Measurements from ENCODE around the gene CSGALNACT2. TPM values are rescaled to one million over a fixed set of nuclear protein-coding genes. Genes with fewer than 3 reads are reported as not detected.

CSGALNACT2 gene
- total RNA-seq, 2 donors from 2014 or later = 35.9 to 45.1 TPM

DNA sequence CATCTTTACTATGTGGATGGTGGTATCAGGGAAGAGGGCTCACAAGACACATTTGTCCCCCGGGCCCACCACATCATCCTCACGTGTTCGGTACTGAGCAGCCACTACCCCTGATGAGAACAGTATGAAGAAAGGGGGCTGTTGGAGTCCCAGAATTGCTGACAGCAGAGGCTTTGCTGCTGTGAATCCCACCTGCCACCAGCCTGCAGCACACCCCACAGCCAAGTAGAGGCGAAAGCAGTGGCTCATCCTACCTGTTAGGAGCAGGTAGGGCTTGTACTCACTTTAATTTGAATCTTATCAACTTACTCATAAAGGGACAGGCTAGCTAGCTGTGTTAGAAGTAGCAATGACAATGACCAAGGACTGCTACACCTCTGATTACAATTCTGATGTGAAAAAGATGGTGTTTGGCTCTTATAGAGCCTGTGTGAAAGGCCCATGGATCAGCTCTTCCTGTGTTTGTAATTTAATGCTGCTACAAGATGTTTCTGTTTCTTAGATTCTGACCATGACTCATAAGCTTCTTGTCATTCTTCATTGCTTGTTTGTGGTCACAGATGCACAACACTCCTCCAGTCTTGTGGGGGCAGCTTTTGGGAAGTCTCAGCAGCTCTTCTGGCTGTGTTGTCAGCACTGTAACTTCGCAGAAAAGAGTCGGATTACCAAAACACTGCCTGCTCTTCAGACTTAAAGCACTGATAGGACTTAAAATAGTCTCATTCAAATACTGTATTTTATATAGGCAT lies 9.1 kb upstream of the CSGALNACT2 start:
- no peak overlapping the region for H3K27ac ChIP-seq
- no peaks in the 10 kb centered on the region for H3K9me3 ChIP-seq
- no peak overlapping the region for H3K4me3 ChIP-seq
- no peaks in the 10 kb centered on the region for H3K4me1 ChIP-seq (ENCODE audit: control insufficient read depth in 1 of 2, low read depth in 2 of 2)
- no peak for DNase-seq (ENCODE audit: low spot score)
- no peaks in the 10 kb centered on the region for H3K36me3 ChIP-seq
- H3K27me3 ChIP-seq (replicated peaks; ENCODE audit: insufficient read depth) = no peaks in the 10 kb centered on the region
- TF ChIP-seq, protein P1, sequence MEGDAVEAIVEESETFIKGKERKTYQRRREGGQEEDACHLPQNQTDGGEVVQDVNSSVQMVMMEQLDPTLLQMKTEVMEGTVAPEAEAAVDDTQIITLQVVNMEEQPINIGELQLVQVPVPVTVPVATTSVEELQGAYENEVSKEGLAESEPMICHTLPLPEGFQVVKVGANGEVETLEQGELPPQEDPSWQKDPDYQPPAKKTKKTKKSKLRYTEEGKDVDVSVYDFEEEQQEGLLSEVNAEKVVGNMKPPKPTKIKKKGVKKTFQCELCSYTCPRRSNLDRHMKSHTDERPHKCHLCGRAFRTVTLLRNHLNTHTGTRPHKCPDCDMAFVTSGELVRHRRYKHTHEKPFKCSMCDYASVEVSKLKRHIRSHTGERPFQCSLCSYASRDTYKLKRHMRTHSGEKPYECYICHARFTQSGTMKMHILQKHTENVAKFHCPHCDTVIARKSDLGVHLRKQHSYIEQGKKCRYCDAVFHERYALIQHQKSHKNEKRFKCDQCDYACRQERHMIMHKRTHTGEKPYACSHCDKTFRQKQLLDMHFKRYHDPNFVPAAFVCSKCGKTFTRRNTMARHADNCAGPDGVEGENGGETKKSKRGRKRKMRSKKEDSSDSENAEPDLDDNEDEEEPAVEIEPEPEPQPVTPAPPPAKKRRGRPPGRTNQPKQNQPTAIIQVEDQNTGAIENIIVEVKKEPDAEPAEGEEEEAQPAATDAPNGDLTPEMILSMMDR (IDR thresholded peaks at IDR 0.05) = no peak
- no peak for ATAC-seq (ENCODE audit: insufficient number of reproducible peaks, low FRiP score, low read depth)

DNA sequence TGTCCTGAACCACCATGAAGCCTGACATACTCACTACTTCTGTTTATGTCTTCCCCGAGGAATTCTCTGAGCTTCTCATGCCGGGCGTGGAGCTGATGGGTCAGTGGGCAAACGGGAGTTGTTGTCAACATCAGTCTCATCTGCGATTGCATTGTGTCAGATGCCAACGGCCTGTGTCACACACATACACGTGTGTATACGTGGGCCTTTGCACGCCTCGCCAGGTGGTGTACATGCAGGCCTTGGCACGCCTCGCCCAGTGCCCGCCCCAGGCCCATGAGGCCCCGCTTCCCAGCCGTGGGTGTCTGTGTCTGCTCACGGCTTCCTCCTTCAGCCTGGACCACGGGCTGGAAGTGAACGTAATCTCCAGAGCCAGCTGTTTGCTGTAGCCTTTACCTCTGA lies 7.5 kb upstream of the CSGALNACT2 start:
- H3K27me3 ChIP-seq (replicated peaks; ENCODE audit: insufficient read depth) = no peaks in the 10 kb centered on the region
- TF ChIP-seq, protein P1 (IDR thresholded peaks at IDR 0.05) = no peak
- ATAC-seq (ENCODE audit: insufficient number of reproducible peaks, low FRiP score, low read depth) = no peak
- no peaks in the 10 kb centered on the region for H3K4me1 ChIP-seq (ENCODE audit: control insufficient read depth in 1 of 2, low read depth in 2 of 2)
- H3K27ac ChIP-seq = no peak overlapping the region
- no peaks in the 10 kb centered on the region for H3K9me3 ChIP-seq
- H3K4me3 ChIP-seq = no peak overlapping the region
- no peaks in the 10 kb centered on the region for H3K36me3 ChIP-seq
- no peak for DNase-seq (ENCODE audit: low spot score)

DNA sequence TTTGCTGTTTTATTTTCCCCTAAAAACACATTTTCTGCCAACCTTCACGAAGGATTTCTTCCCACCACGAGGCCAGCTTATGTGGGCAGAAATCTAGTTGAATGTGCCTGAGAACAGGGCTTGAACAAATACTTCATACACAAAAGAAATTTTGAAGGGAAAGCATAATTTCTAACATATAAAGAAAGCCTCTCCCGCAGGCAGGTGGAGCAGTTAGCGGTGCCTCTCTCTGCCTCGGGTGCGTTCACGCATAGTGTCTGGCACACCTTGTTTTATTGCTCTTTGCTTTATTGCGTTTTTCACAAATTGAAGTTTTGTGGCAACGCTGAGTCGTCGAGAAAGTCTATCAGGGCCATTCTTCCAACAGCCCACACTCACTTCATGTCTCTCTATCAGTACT lies 7.0 kb upstream of the CSGALNACT2 start:
- DNase-seq (ENCODE audit: low spot score) (no peak), ATAC-seq (ENCODE audit: insufficient number of reproducible peaks, low FRiP score, low read depth) (no peak)
- H3K4me1 ChIP-seq (ENCODE audit: control insufficient read depth in 1 of 2, low read depth in 2 of 2) = peaks cover 0 to 2% of the 10 kb centered on the region in 2 donors
- H3K4me3 ChIP-seq = no peak overlapping the region
- no peaks in the 10 kb centered on the region for H3K9me3 ChIP-seq
- H3K27me3 ChIP-seq (replicated peaks; ENCODE audit: insufficient read depth) = no peaks in the 10 kb centered on the region
- no peaks in the 10 kb centered on the region for H3K36me3 ChIP-seq
- H3K27ac ChIP-seq = no peak overlapping the region
- TF ChIP-seq, protein P1 (IDR thresholded peaks at IDR 0.05) = no peak

DNA sequence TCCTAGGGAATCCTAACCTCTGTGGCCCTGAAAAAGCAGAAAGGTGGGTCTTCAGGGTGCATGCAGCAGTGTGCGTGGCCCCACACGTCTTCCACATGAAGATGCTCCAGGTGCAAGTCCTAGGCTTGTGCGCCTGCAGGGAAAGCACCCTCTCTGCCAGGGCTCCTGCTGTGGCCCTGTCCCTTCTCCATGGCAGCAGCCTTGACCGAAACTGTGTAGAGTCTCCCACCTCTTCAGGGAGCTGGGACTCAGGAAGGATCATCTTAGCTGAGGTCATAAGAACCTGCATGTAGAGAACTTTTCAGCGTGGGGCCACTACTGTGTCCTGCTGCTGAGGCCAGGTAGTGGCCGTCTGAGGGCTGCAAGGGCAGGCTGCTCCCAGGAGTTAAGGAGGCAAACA lies 6.3 kb upstream of the CSGALNACT2 start:
- Histone ChIP-seq H3K27me3 (replicated peaks; ENCODE audit: insufficient read depth) (no peaks in the 10 kb centered on the region), H3K9me3 (no peaks in the 10 kb centered on the region), H3K36me3 (no peaks in the 10 kb centered on the region), H3K27ac (no peak overlapping the region), H3K4me1 (ENCODE audit: control insufficient read depth in 1 of 2, low read depth in 2 of 2) (peaks cover 0 to 8% of the 10 kb centered on the region in 2 donors), H3K4me3 (no peak overlapping the region)
- TF ChIP-seq, protein P1 (IDR thresholded peaks at IDR 0.05) = no peak
- ATAC-seq (ENCODE audit: insufficient number of reproducible peaks, low FRiP score, low read depth) (no peak), DNase-seq (ENCODE audit: low spot score) (no peak)

DNA sequence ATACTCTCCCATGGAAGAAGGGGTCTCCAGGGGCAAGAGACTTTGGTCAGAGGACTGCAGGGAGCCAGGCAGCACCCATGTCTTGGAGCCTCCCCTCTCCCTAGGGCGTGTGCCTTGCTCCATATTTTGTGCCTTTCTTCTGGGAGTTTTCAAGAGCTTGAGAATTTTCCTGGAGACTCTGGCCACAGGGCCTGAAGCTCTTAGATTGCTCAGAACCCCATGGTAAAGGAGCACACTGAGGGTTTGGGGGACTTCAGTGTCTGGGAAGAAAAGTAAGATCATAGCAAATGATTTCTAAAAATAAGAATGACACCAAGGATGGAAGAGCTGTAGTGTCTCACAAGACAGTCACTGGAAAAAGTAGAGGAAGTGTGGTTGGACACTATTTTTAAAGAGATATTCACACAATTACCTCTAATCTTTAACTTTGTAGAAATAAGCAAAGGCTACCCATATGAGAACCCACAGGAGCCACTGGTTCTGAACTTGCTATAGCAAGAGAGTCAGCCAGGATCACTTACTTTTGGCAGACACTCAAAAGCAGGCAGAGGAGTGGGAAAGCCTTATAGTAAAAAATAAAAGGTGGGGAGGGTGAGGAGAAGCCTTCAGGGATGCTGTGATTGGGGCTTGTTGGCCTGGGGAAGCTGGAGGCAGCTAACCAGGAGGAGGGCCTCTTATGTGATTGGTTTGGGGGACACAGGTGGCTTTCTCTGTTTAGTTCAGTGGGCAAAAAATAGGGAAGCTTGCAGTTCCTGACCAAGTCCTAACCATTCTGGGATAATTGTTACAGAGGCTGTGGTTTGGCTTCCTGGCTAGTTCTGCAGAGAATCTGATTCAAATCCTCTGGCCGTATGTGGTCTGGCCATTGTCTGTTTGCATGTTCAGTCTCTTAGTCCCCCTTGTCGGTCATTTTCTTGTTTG lies 5.1 kb upstream of the CSGALNACT2 start:
- H3K36me3 ChIP-seq = no peaks in the 10 kb centered on the region
- ATAC-seq (ENCODE audit: insufficient number of reproducible peaks, low FRiP score, low read depth) (no peak), DNase-seq (ENCODE audit: low spot score) (no peak)
- no peak overlapping the region for H3K4me3 ChIP-seq
- TF ChIP-seq, protein P1 (IDR thresholded peaks at IDR 0.05) = no peak
- peaks cover 3 to 15% of the 10 kb centered on the region in 2 donors for H3K4me1 ChIP-seq (ENCODE audit: control insufficient read depth in 1 of 2, low read depth in 2 of 2)
- no peak overlapping the region for H3K27ac ChIP-seq
- H3K9me3 ChIP-seq = no peaks in the 10 kb centered on the region
- H3K27me3 ChIP-seq (replicated peaks; ENCODE audit: insufficient read depth) = no peaks in the 10 kb centered on the region
